BLaER1 (cell line): ENCODE data around the gene FHAD1.

Experiments
- H3K27ac ChIP-seq: shearing (Covaris generic); formaldehyde crosslinking; 2 replicates; pipeline ENCODE4 v1.8.1; 2022
- H3K27me3 ChIP-seq: shearing (Covaris generic); formaldehyde crosslinking; 2 replicates; pipeline ENCODE4 v1.8.1; 2022
- H3K36me3 ChIP-seq: shearing (Covaris generic); formaldehyde crosslinking; 2 replicates; pipeline ENCODE4 v1.8.1; 2022
- H3K4me1 ChIP-seq: shearing (Covaris generic); formaldehyde crosslinking; 2 replicates; pipeline ENCODE4 v1.8.1; 2022
- H3K4me2 ChIP-seq: shearing (Covaris generic); formaldehyde crosslinking; 2 replicates; pipeline ENCODE4 v1.8.1; 2022
- H3K4me3 ChIP-seq: shearing (Covaris generic); formaldehyde crosslinking; 2 replicates; pipeline ENCODE4 v1.8.1; 2022
- H3K9ac ChIP-seq: shearing (Covaris generic); formaldehyde crosslinking; 2 replicates; pipeline ENCODE4 v1.8.1; 2022
- H3K9me3 ChIP-seq: shearing (Covaris generic); formaldehyde crosslinking; 2 replicates; pipeline ENCODE4 v1.8.1; 2022
- H4K20me1 ChIP-seq: shearing (Covaris generic); formaldehyde crosslinking; 2 replicates; pipeline ENCODE4 v1.8.1; 2022
- Cebpa-rat ChIP-seq: shearing (Covaris generic); IDR thresholded peaks from 2 replicates; pipeline ENCODE4 v1.8.1; 2022

The FHAD1 gene

GRCh38 chr1:15348648-15349047 lies 101.6 kb downstream of the FHAD1 start:
- Histone ChIP-seq H3K27ac (no peak overlapping the region), H3K27me3 (no peaks in the 10 kb centered on the region; the same call in 1 of the 2 replicates), H3K4me1 (peaks cover 54% of the 10 kb centered on the region), H3K4me2 (peak overlapping the region; percentile 90; the same call in 1 of the 2 replicates), H3K9me3 (no peaks in the 10 kb centered on the region), H4K20me1 (no peaks in the 10 kb centered on the region), H3K4me3 (no peak overlapping the region), H3K9ac (no peak overlapping the region), H3K36me3 (no peaks in the 10 kb centered on the region)
- TF ChIP-seq Cebpa-rat: no peak

- Histone ChIP-seq H3K27me3 (no peaks in the 10 kb centered on the region; the same call in 1 of the 2 replicates), H3K9me3 (no peaks in the 10 kb centered on the region), H3K4me1 (peaks cover 53% of the 10 kb centered on the region), H4K20me1 (no peaks in the 10 kb centered on the region), H3K9ac (no peak overlapping the region), H3K4me2 (no peak overlapping the region), H3K4me3 (no peak overlapping the region), H3K36me3 (no peaks in the 10 kb centered on the region), H3K27ac (no peak overlapping the region)
- TF ChIP-seq Cebpa-rat: no peak
Measured at GRCh38 chr1:15349133-15349532, 102.1 kb downstream of the FHAD1 start.

- H3K4me3 ChIP-seq: no peak overlapping the region
Measured at GRCh38 chr1:15350151-15350550, 103.1 kb downstream of the FHAD1 start.

GRCh38 chr1:15350551-15351200 lies 103.7 kb downstream of the FHAD1 start:
- H4K20me1 ChIP-seq: no peaks in the 10 kb centered on the region
- no peaks in the 10 kb centered on the region for H3K9me3 ChIP-seq
- H3K4me3 ChIP-seq: no peak overlapping the region
- no peak overlapping the region for H3K9ac ChIP-seq
- no peak overlapping the region for H3K27ac ChIP-seq
- no peaks in the 10 kb centered on the region; the same call in 1 of the 2 replicates for H3K27me3 ChIP-seq
- TF ChIP-seq Cebpa-rat: no peak
- no peak overlapping the region for H3K4me2 ChIP-seq
- peaks cover 38% of the 10 kb centered on the region for H3K4me1 ChIP-seq
- H3K36me3 ChIP-seq: no peaks in the 10 kb centered on the region

More at GRCh38 chr1:15350151-15350550, 103.1 kb downstream of the FHAD1 start:
- Histone ChIP-seq H3K27me3 (no peaks in the 10 kb centered on the region; the same call in 1 of the 2 replicates), H3K9me3 (no peaks in the 10 kb centered on the region), H3K27ac (no peak overlapping the region), H3K36me3 (no peaks in the 10 kb centered on the region), H4K20me1 (no peaks in the 10 kb centered on the region), H3K4me1 (peaks cover 43% of the 10 kb centered on the region), H3K9ac (no peak overlapping the region), H3K4me2 (no peak overlapping the region)
- no peak for TF ChIP-seq Cebpa-rat

GRCh38 chr1:15351310-15351709 lies 104.3 kb downstream of the FHAD1 start:
- no peak for TF ChIP-seq Cebpa-rat
- H3K4me1 ChIP-seq: peaks cover 32% of the 10 kb centered on the region
- H4K20me1 ChIP-seq: no peaks in the 10 kb centered on the region
- no peaks in the 10 kb centered on the region; the same call in 1 of the 2 replicates for H3K27me3 ChIP-seq
- H3K9me3 ChIP-seq: no peaks in the 10 kb centered on the region
- no peak overlapping the region for H3K9ac ChIP-seq
- H3K36me3 ChIP-seq: no peaks in the 10 kb centered on the region
- H3K4me3 ChIP-seq: no peak overlapping the region
- no peak overlapping the region for H3K4me2 ChIP-seq
- H3K27ac ChIP-seq: no peak overlapping the region

- H3K4me3 ChIP-seq: no peak overlapping the region
Measured at GRCh38 chr1:15352128-15352957, 105.3 kb downstream of the FHAD1 start.

GRCh38 chr1:15353839-15354579 lies 107.0 kb downstream of the FHAD1 start:
- no peak for TF ChIP-seq Cebpa-rat
- Histone ChIP-seq H3K4me1 (peaks cover 8% of the 10 kb centered on the region; the same call in 1 of the 2 replicates), H3K9me3 (no peaks in the 10 kb centered on the region), H3K27me3 (no peaks in the 10 kb centered on the region), H3K9ac (no peak overlapping the region), H4K20me1 (no peaks in the 10 kb centered on the region), H3K4me3 (no peak overlapping the region), H3K36me3 (no peaks in the 10 kb centered on the region), H3K4me2 (no peak overlapping the region), H3K27ac (no peak overlapping the region)

More at GRCh38 chr1:15352128-15352957, 105.3 kb downstream of the FHAD1 start:
- H3K4me1 ChIP-seq: peaks cover 21% of the 10 kb centered on the region
- H4K20me1 ChIP-seq: no peaks in the 10 kb centered on the region
- H3K27me3 ChIP-seq: no peaks in the 10 kb centered on the region
- no peak overlapping the region for H3K27ac ChIP-seq
- TF ChIP-seq Cebpa-rat: no peak
- no peaks in the 10 kb centered on the region for H3K9me3 ChIP-seq
- H3K4me2 ChIP-seq: no peak overlapping the region
- no peaks in the 10 kb centered on the region for H3K36me3 ChIP-seq
- no peak overlapping the region for H3K9ac ChIP-seq

- peaks cover 8% of the 10 kb centered on the region; the same call in 1 of the 2 replicates for H3K4me1 ChIP-seq
- H3K27me3 ChIP-seq: no peaks in the 10 kb centered on the region
- no peak overlapping the region for H3K27ac ChIP-seq
- no peaks in the 10 kb centered on the region for H3K9me3 ChIP-seq
- no peak overlapping the region for H3K4me3 ChIP-seq
- H4K20me1 ChIP-seq: no peaks in the 10 kb centered on the region
- no peak for TF ChIP-seq Cebpa-rat
- H3K36me3 ChIP-seq: no peaks in the 10 kb centered on the region
- H3K4me2 ChIP-seq: no peak overlapping the region
- no peak overlapping the region for H3K9ac ChIP-seq
Measured at GRCh38 chr1:15354580-15354965, 107.5 kb downstream of the FHAD1 start.

- TF ChIP-seq Cebpa-rat: no peak
- Histone ChIP-seq H3K27ac (no peak overlapping the region), H3K36me3 (no peaks in the 10 kb centered on the region), H3K4me3 (no peak overlapping the region), H3K27me3 (no peaks in the 10 kb centered on the region), H3K4me2 (no peak overlapping the region), H4K20me1 (no peaks in the 10 kb centered on the region), H3K4me1 (peaks cover 8% of the 10 kb centered on the region; the same call in 1 of the 2 replicates), H3K9ac (no peak overlapping the region), H3K9me3 (no peaks in the 10 kb centered on the region)
Measured at GRCh38 chr1:15355968-15356625, 109.1 kb downstream of the FHAD1 start.
